T follicular helper cell (primary cell): Measurements from ENCODE around the gene CDC27.
"Not testable (repeated sequence)": the region's sequence is repeated elsewhere in the genome, so short reads cannot be mapped to it uniquely, and the experiment has no call there.

Source experiments
- DNase-seq: peaks from one replicate; pipeline ENCODE4 v3.0.0-alpha.2; 2020; ENCODE audit warnings: low read depth
- total RNA-seq, 2 experiments: gene quantifications; one replicate each; lab custom pipeline; 2026; lab: John Stamatoyannopoulos, UW

Gene CDC27
- total RNA-seq: 111 to 118 reads per million in 2 experiments

GRCh38 chr17:47188876-47189731 is at the start of gene CDC27:
Gene CDC27 (minus strand): TSS chr17:47189295. CDS start chr17:47189172, 123 bp downstream.
- peak; percentile 100 for DNase-seq

GRCh38 chr17:47238321-47239010 is 49.4 kb upstream of the CDC27 start:
- no peak for DNase-seq

- DNase-seq: no peak
Measured at GRCh38 chr17:47237841-47238240, 48.7 kb upstream of the CDC27 start.

- DNase-seq: no peak
Measured at GRCh38 chr17:47235923-47236322, 46.8 kb upstream of the CDC27 start.

- no peak for DNase-seq
Measured at GRCh38 chr17:47235506-47235905, 46.4 kb upstream of the CDC27 start.

GRCh38 chr17:47232465-47232864 is 43.4 kb upstream of the CDC27 start:
- no peak for DNase-seq

- no peak for DNase-seq
Measured at GRCh38 chr17:47231866-47232265, 42.8 kb upstream of the CDC27 start.

- DNase-seq: no peak
Measured at GRCh38 chr17:47231334-47231733, 42.2 kb upstream of the CDC27 start.

GRCh38 chr17:47230864-47231263 is 41.8 kb upstream of the CDC27 start:
- no peak for DNase-seq

- DNase-seq: peak; percentile 44
Measured at GRCh38 chr17:47229535-47230443, 40.7 kb upstream of the CDC27 start.

- no peak for DNase-seq
Measured at GRCh38 chr17:47227862-47228261, 38.8 kb upstream of the CDC27 start.

- DNase-seq: no peak
Measured at GRCh38 chr17:47225911-47226688, 37.0 kb upstream of the CDC27 start.

GRCh38 chr17:47225436-47225858 is 36.4 kb upstream of the CDC27 start:
- no peak for DNase-seq

GRCh38 chr17:47224966-47225365 is 35.9 kb upstream of the CDC27 start:
- no peak for DNase-seq

- not testable (repeated sequence) for DNase-seq
Measured at GRCh38 chr17:47224077-47224476, 35.0 kb upstream of the CDC27 start.

GRCh38 chr17:47223460-47223859 is 34.4 kb upstream of the CDC27 start:
- no peak for DNase-seq

GRCh38 chr17:47223007-47223406 is 33.9 kb upstream of the CDC27 start:
- DNase-seq: no peak

- no peak for DNase-seq
Measured at GRCh38 chr17:47222047-47222446, 33.0 kb upstream of the CDC27 start.

GRCh38 chr17:47221154-47221553 is 32.1 kb upstream of the CDC27 start:
- DNase-seq: no peak

- DNase-seq: no peak
Measured at GRCh38 chr17:47220531-47220999, 31.5 kb upstream of the CDC27 start.
